ENCODE measurements around the gene FXYD2. TPM values are rescaled to one million over a fixed set of nuclear protein-coding genes. Genes with fewer than 3 reads are reported as not detected.

FXYD2 gene
- total and polyA plus RNA-seq, 2 donors (not counting 3 experiments of a cell fraction or from before 2014, with no cell fraction given), result 0.99 to 1.8 TPM

DNA sequence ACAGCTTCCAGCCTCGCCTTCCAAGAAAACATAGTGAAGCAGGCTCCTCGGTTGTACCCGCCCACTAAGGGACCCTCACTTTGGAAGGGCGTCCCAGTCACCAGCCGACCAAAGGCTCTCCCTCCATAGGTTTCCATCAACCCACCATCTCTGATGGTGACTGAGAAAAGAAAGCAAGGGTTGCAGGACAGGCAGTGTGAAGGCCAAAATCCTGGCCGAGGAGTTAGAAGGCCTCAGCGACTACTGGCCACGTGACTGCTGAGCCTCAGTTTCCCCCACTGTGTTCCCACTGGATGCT, 49.2 kb upstream of the FXYD2 start:
- H3K79me2 ChIP-seq (ENCODE audit: control insufficient read depth, insufficient read depth, low read length), result no peaks in the 10 kb centered on the region
- H3K27ac ChIP-seq (ENCODE audit: insufficient read depth, low read depth, low read length), result no peak overlapping the region
- intact Hi-C loops (cut with micrococcal nuclease), result no loop called here
- dilution Hi-C loops (cut with MboI; ENCODE audit: extremely low pct_ligation_motif_present, low sequenced_read_pairs), result no loop called here
- peaks cover 53 to 57% of the 10 kb centered on the region in 2 experiments for H3K27me3 ChIP-seq (ENCODE audit: control insufficient read depth in 2 of 2, insufficient read depth in 2 of 2, low read length in 2 of 2)
- H3K4me1 ChIP-seq (ENCODE audit: control insufficient read depth, extremely low read depth, insufficient read depth, low read length), result no peaks in the 10 kb centered on the region
- H3K9me3 ChIP-seq (replicated peaks; ENCODE audit: control insufficient read depth, insufficient read depth, low read length), result no peaks in the 10 kb centered on the region
- no peaks in the 10 kb centered on the region for H3K9me1 ChIP-seq (replicated peaks; ENCODE audit: control insufficient read depth, extremely low read depth, insufficient read depth, low read length)
- FAIRE-seq (no peak), DNase-seq (ENCODE audit: low read depth, low spot score) (no peak)
- ChIA-PET POLR2A (no interaction called here), CTCF (interaction anchor here (1.0 kb wide), 1 partner anchor 50 kb away, joined by 3 read pairs; no protein-coding TSS in a partner anchor)
- no peak overlapping the region for H2AFZ ChIP-seq (ENCODE audit: low read depth, low read length)
- no peaks in the 10 kb centered on the region for H3K36me3 ChIP-seq (ENCODE audit: control insufficient read depth in 2 of 2, extremely low read depth in 1 of 2, insufficient read depth in 2 of 2, low read length in 2 of 2)
- no peaks in the 10 kb centered on the region for H4K20me1 ChIP-seq (replicated peaks; ENCODE audit: control insufficient read depth, extremely low read depth, insufficient read depth, low read length)
- BruUV-seq (replicated peaks), result no TSS peak
- H3K4me3 ChIP-seq (replicated peaks in 1 of 3; ENCODE audit: insufficient read depth in 1 of 3, low read depth in 1 of 3, low read length in 3 of 3), result no peak overlapping the region
- H3K4me2 ChIP-seq (ENCODE audit: insufficient read depth, low read length), result no peak overlapping the region
- H3K9ac ChIP-seq (replicated peaks; ENCODE audit: extremely low read depth, insufficient read depth, low read length), result no peak overlapping the region
- TF ChIP-seq POLR2A (IDR thresholded peaks at IDR 0.05; ENCODE audit: low read depth, low read length) (no peak), GATA2 (IDR thresholded peaks at IDR 0.05; ENCODE audit: insufficient read depth, insufficient read length, low read depth, low read length) (no peak), FOS (IDR thresholded peaks at IDR 0.05; ENCODE audit: borderline replicate concordance, insufficient read depth, low read length) (no peak), JUN (IDR thresholded peaks at IDR 0.05; ENCODE audit: borderline replicate concordance, insufficient read depth, insufficient read length, low read depth) (no peak), POLR2AphosphoS5 (IDR thresholded peaks at IDR 0.05; ENCODE audit: insufficient read depth, low read depth, low read length) (no peak), MYC (IDR thresholded peaks at IDR 0.05; ENCODE audit: low read depth, low read length) (no peak), EZH2 (IDR thresholded peaks at IDR 0.05; ENCODE audit: borderline replicate concordance, low read depth, low read length, severe bottlenecking) (no peak)
- TF ChIP-seq, protein P1, sequence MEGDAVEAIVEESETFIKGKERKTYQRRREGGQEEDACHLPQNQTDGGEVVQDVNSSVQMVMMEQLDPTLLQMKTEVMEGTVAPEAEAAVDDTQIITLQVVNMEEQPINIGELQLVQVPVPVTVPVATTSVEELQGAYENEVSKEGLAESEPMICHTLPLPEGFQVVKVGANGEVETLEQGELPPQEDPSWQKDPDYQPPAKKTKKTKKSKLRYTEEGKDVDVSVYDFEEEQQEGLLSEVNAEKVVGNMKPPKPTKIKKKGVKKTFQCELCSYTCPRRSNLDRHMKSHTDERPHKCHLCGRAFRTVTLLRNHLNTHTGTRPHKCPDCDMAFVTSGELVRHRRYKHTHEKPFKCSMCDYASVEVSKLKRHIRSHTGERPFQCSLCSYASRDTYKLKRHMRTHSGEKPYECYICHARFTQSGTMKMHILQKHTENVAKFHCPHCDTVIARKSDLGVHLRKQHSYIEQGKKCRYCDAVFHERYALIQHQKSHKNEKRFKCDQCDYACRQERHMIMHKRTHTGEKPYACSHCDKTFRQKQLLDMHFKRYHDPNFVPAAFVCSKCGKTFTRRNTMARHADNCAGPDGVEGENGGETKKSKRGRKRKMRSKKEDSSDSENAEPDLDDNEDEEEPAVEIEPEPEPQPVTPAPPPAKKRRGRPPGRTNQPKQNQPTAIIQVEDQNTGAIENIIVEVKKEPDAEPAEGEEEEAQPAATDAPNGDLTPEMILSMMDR (IDR thresholded peaks at IDR 0.05; ENCODE audit: extremely low read depth in 1 of 2, insufficient read depth in 1 of 2, low read depth in 1 of 2, low read length in 2 of 2), result no peak

Data from endothelial cell of umbilical vein (primary cell).